IMR-90 (cell line): Measurements from ENCODE around the gene AKR7A2. TPM values are rescaled to one million over a fixed set of nuclear protein-coding genes. Genes with fewer than 3 reads are reported as not detected.

Experiments used
- ATAC-seq: fragments of 200-7000 bp; cut with Tn5 transposase; 2 replicates; pipeline ENCODE4 v1.9.1; 2020; ENCODE audit warnings: low read depth, mild to moderate bottlenecking, moderate library complexity
- BruUV-seq: library from RNA; stranded (reverse); fragments of 400-500 nt; replicated peaks from 2 replicates; lab custom pipeline; 2021; lab: Mats Ljungman, UMichigan
- CTCF ChIA-PET: fragments of 300-600 bp; formaldehyde crosslinking; extraction: SDS; loops from one replicate; lab custom pipeline; 2021; ENCODE audit warnings: antibody characterized with exemption; lab: Yijun Ruan, JAX
- POLR2A ChIA-PET: fragments of 300-600 bp; sonication (Branson Sonifier 250); formaldehyde crosslinking; loops from one replicate; lab custom pipeline; 2022; ENCODE audit warnings: antibody characterized with exemption; ENCODE audit not compliant: unreplicated experiment; lab: Charles Lee
- DNase-seq: peaks from one replicate; pipeline ENCODE4 v3.0.0; 2013
- H2AFZ ChIP-seq: replicated peaks from 2 replicates; pipeline ENCODE3; 2013; ENCODE audit warnings: low read length, mild to moderate bottlenecking; ENCODE audit not compliant: poor library complexity
- H2AK5ac ChIP-seq: 2 replicates; pipeline ENCODE4 v1.6.1; 2013; ENCODE audit warnings: low read depth, low read length, inconsistent platforms
- H2AK9ac ChIP-seq: replicated peaks from 2 replicates; pipeline ENCODE3; 2013; ENCODE audit warnings: mild to moderate bottlenecking, low read depth, low read length, moderate library complexity; ENCODE audit not compliant: poor library complexity
- H2BK120ac ChIP-seq: 2 replicates; pipeline ENCODE4 v1.6.1; 2013; ENCODE audit warnings: low read depth, low read length, inconsistent platforms
- H2BK15ac ChIP-seq: 3 replicates; pipeline ENCODE4 v1.6.1; 2013; ENCODE audit warnings: low read depth, low read length, inconsistent platforms
- H2BK20ac ChIP-seq: 2 replicates; pipeline ENCODE4 v1.6.1; 2013; ENCODE audit warnings: low read depth, mild to moderate bottlenecking, inconsistent platforms, low read length, moderate library complexity
- H2BK5ac ChIP-seq: 2 replicates; pipeline ENCODE4 v1.6.1; 2013; ENCODE audit warnings: mild to moderate bottlenecking, low read depth, low read length, inconsistent platforms; ENCODE audit not compliant: poor library complexity, severe bottlenecking
- H3K14ac ChIP-seq: replicated peaks from 2 replicates; pipeline ENCODE4 v1.6.1; 2013; ENCODE audit warnings: low read depth, low read length, inconsistent platforms
- H3K18ac ChIP-seq: 2 replicates; pipeline ENCODE4 v1.6.1; 2013; ENCODE audit warnings: low read depth, low read length, control low read depth
- H3K23ac ChIP-seq: 2 replicates; pipeline ENCODE4 v1.6.1; 2013; ENCODE audit warnings: low read depth, low read length, inconsistent platforms
- H3K27ac ChIP-seq: 2 replicates; pipeline ENCODE4 v1.5.1; 2013; ENCODE audit warnings: mild to moderate bottlenecking, control low read depth, low read length; ENCODE audit not compliant: insufficient read depth
- H3K27me3 ChIP-seq: 2 replicates; pipeline ENCODE4 v1.6.1; 2013; ENCODE audit warnings: low read length; ENCODE audit not compliant: control insufficient read depth, insufficient read depth
- H3K36me3 ChIP-seq: 2 replicates; pipeline ENCODE4 v1.6.1; 2013; ENCODE audit warnings: low read length, mixed read lengths; ENCODE audit not compliant: control insufficient read depth, insufficient read depth
- H3K4ac ChIP-seq: 2 replicates; pipeline ENCODE4 v1.6.1; 2013; ENCODE audit warnings: low read depth, low read length, inconsistent platforms
- H3K4me1 ChIP-seq: 2 replicates; pipeline ENCODE4 v1.6.1; 2013; ENCODE audit warnings: low read length, mixed read lengths; ENCODE audit not compliant: control insufficient read depth, insufficient read depth
- H3K4me2 ChIP-seq: 2 replicates; pipeline ENCODE4 v1.6.1; 2013; ENCODE audit warnings: low read depth, mild to moderate bottlenecking, control low read depth, low read length, moderate library complexity
- H3K4me3 ChIP-seq: 2 replicates; pipeline ENCODE4 v1.5.1; 2013; ENCODE audit warnings: low read depth, mild to moderate bottlenecking, control low read depth, low read length, moderate library complexity; ENCODE audit not compliant: insufficient read depth
- H3K56ac ChIP-seq: 2 replicates; pipeline ENCODE4 v1.6.1; 2013; ENCODE audit warnings: low read length, inconsistent platforms; ENCODE audit not compliant: insufficient read depth; ENCODE audit errors: extremely low read depth
- H3K79me1 ChIP-seq, 2 experiments: 2 replicates each; pipeline ENCODE4 v1.6.1; 2013; ENCODE audit warnings: low read length in 2 of 2, inconsistent platforms in 1 of 2, low read depth in 1 of 2
- H3K9ac ChIP-seq: 2 replicates; pipeline ENCODE4 v1.6.1; 2013; ENCODE audit warnings: low read depth, low read length, control low read depth
- H3K9me1 ChIP-seq: 2 replicates; pipeline ENCODE4 v1.6.1; 2013; ENCODE audit warnings: low read length, inconsistent platforms; ENCODE audit not compliant: insufficient read depth
- H3K9me3 ChIP-seq: 2 replicates; pipeline ENCODE4 v1.6.1; 2013; ENCODE audit warnings: low read length; ENCODE audit not compliant: control insufficient read depth, insufficient read depth
- H4K20me1 ChIP-seq: 2 replicates; pipeline ENCODE4 v1.6.1; 2013; ENCODE audit warnings: low read length, inconsistent platforms; ENCODE audit not compliant: insufficient read depth
- H4K5ac ChIP-seq: 2 replicates; pipeline ENCODE4 v1.6.1; 2013; ENCODE audit warnings: mild to moderate bottlenecking, low read depth, low read length, control low read depth
- H4K8ac ChIP-seq, 2 experiments: 2 replicates each; pipeline ENCODE4 v1.6.1; 2013; ENCODE audit warnings: low read depth in 2 of 2, low read length in 2 of 2, control low read depth in 1 of 2, inconsistent platforms in 1 of 2
- H4K91ac ChIP-seq: 2 replicates; pipeline ENCODE4 v1.6.1; 2013; ENCODE audit warnings: low read depth, low read length, inconsistent platforms; ENCODE audit not compliant: insufficient read depth
- BHLHE40 ChIP-seq: fragments of 150-350 bp; IDR thresholded peaks from 2 replicates; pipeline ENCODE4 v1.6.1; 2016; ENCODE audit warnings: mild to moderate bottlenecking, low read depth, low read length
- CTCF ChIP-seq: conservative IDR thresholded peaks from 2 replicates; pipeline ENCODE4 v1.5.1; 2012; ENCODE audit warnings: mild to moderate bottlenecking, low read depth, low read length, improper control_type of control experiment
- FOS ChIP-seq: fragments of 150-350 bp; IDR thresholded peaks from 2 replicates; pipeline ENCODE4 v1.6.1; 2016; ENCODE audit warnings: low read depth, low read length
- MAZ ChIP-seq: IDR thresholded peaks from 2 replicates; pipeline ENCODE4 v1.6.1; 2012; ENCODE audit warnings: low read depth, mild to moderate bottlenecking, low read length, improper control_type of control experiment, moderate library complexity, borderline replicate concordance
- NFE2L2 ChIP-seq: fragments of 150-350 bp; IDR thresholded peaks from 2 replicates; pipeline ENCODE4 v1.6.1; 2016; ENCODE audit warnings: low read depth, mild to moderate bottlenecking, low read length
- POLR2A ChIP-seq: IDR thresholded peaks from 2 replicates; pipeline ENCODE4 v1.6.1; 2012; ENCODE audit warnings: mild to moderate bottlenecking, low read depth, low read length
- RAD21 ChIP-seq: IDR thresholded peaks from 2 replicates; pipeline ENCODE4 v1.6.1; 2012; ENCODE audit warnings: low read length, improper control_type of control experiment
- RCOR1 ChIP-seq: IDR thresholded peaks from 2 replicates; pipeline ENCODE4 v1.6.1; 2012; ENCODE audit warnings: mild to moderate bottlenecking, low read length, improper control_type of control experiment; ENCODE audit not compliant: insufficient replicate concordance
- RFX5 ChIP-seq: IDR thresholded peaks from 2 replicates; pipeline ENCODE4 v1.8.0; 2012; ENCODE audit warnings: low read depth, mild to moderate bottlenecking, low read length, moderate library complexity
- WGBS, 2 experiments: methylation state at CpG; one replicate each; pipeline versions ENCODE4 v1.1.5 to v1.1.7; 2013; ENCODE audit warnings: missing lambda C conversion rate in 2 of 2; ENCODE audit not compliant: insufficient read length in 1 of 2; ENCODE audit errors: extremely low coverage in 2 of 2; 5-methylcytosine and 5-hydroxymethylcytosine counted together
- dilution Hi-C: fragments of 300-500 bp; cut with HindIII; formaldehyde crosslinking; loops from one replicate; pipeline ENCODE4 v1.14.3; 2018; ENCODE audit warnings: low sequenced_read_pairs; ENCODE audit not compliant: unreplicated experiment
- in situ Hi-C: fragments of 300-500 bp; cut with MboI; formaldehyde crosslinking; loops from 3 replicates; pipeline ENCODE4 v1.14.3; 2019; ENCODE audit warnings: low sequenced_read_pairs, inconsistent platforms, mixed read lengths
- intact Hi-C: fragments of 100-400 bp; cut with micrococcal nuclease; formaldehyde crosslinking; loops from 2 replicates; pipeline ENCODE4 v1.10.0; 2022
- polyA plus RNA-seq, 3 experiments: library from polyadenylated mRNA; depleted of rRNA; stranded (reverse); fragments of >200 nt; gene quantifications; 2 replicates each; pipeline ENCODE4 v1.2.3, GENCODE V29; 2012; ENCODE audit warnings: low replicate concordance in 1 of 3
- total RNA-seq: library from RNA; depleted of rRNA; stranded (reverse); fragments of >200 nt; gene quantifications from 2 replicates; pipeline ENCODE4 v1.2.3, GENCODE V29; 2012
- TF ChIP-seq, protein P1 (sequence below): fragments of 150-350 bp; IDR thresholded peaks from 2 replicates; pipeline ENCODE4 v1.6.1; 2016; ENCODE audit warnings: low read depth, mild to moderate bottlenecking, low read length, moderate library complexity, borderline replicate concordance

The AKR7A2 gene
- total and polyA plus RNA-seq, 2 of the 4 experiments (the other 2 are of a cell fraction) = 55.8 to 60.2 TPM

DNA sequence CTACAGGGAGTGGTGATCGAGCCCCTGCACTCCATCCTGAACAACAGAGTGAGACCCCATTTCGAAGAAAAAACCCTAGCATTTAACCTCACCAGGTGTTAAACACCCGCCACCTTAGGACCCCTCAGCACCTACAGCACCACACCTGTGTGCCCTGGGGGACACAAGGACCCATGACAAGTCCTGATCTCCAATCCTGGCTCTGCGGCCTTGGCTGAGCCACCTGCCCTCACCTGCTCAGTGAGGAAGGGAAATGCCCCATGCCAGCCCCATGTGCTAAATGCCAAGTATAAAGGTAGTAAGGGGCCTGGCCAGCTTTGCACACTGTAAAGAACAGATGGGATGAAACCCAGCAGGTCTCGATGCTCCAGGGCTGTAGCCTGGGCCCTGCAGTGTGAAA, 49.2 kb downstream of the AKR7A2 start:
- no TSS peak for BruUV-seq
- TF ChIP-seq RFX5 (no peak), FOS (no peak), POLR2A (no peak), RCOR1 (no peak), NFE2L2 (no peak), MAZ (no peak), BHLHE40 (no peak), RAD21 (no peak), CTCF (no peak)
- TF ChIP-seq, protein P1, sequence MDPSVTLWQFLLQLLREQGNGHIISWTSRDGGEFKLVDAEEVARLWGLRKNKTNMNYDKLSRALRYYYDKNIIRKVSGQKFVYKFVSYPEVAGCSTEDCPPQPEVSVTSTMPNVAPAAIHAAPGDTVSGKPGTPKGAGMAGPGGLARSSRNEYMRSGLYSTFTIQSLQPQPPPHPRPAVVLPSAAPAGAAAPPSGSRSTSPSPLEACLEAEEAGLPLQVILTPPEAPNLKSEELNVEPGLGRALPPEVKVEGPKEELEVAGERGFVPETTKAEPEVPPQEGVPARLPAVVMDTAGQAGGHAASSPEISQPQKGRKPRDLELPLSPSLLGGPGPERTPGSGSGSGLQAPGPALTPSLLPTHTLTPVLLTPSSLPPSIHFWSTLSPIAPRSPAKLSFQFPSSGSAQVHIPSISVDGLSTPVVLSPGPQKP = no peak
- H2BK5ac ChIP-seq = no peak overlapping the region
- no peak overlapping the region for H3K56ac ChIP-seq
- peaks cover 11% of the 10 kb centered on the region; the same call in 1 of the 2 replicates for H4K20me1 ChIP-seq
- no peak overlapping the region for H3K4me2 ChIP-seq
- in situ Hi-C loops (no loop called here), intact Hi-C loops (no loop called here), dilution Hi-C loops (no loop called here)
- no peak overlapping the region for H2BK120ac ChIP-seq
- ATAC-seq = no peak
- H3K9me3 ChIP-seq = no peaks in the 10 kb centered on the region
- 0 out of 4 replicates have a peak, but pooled peaks cover 0 to 4% of the 10 kb centered on the region in 2 experiments for H3K79me1 ChIP-seq
- no peak overlapping the region for H2AFZ ChIP-seq
- no peak overlapping the region for H3K4ac ChIP-seq
- H3K4me3 ChIP-seq = no peak overlapping the region
- H2BK15ac ChIP-seq = no peak overlapping the region
- no peak overlapping the region for H3K23ac ChIP-seq
- H3K9ac ChIP-seq = no peak overlapping the region
- no peaks in the 10 kb centered on the region for H3K27me3 ChIP-seq
- H3K18ac ChIP-seq = no peak overlapping the region
- no peak overlapping the region for H2AK9ac ChIP-seq
- H3K9me1 ChIP-seq = 0 out of 2 replicates have a peak, but pooled peaks cover 10% of the 10 kb centered on the region
- DNase-seq = no peak
- ChIA-PET CTCF (no interaction called here), POLR2A (no interaction called here)
- peaks cover 3% of the 10 kb centered on the region; the same call in 1 of the 2 replicates for H3K4me1 ChIP-seq
- H4K91ac ChIP-seq = no peak overlapping the region
- 100% methylated on average over 2 of the region's 5 CpGs; no CpG with 5 or more reads in 1 of the 2 experiments for WGBS, 2 experiments
- H3K36me3 ChIP-seq = peaks cover 19% of the 10 kb centered on the region
- H4K8ac ChIP-seq = no peak overlapping the region
- no peak overlapping the region for H3K27ac ChIP-seq
- H2AK5ac ChIP-seq = no peak overlapping the region
- H2BK20ac ChIP-seq = no peak overlapping the region
- no peak overlapping the region for H3K14ac ChIP-seq
- no peak overlapping the region for H4K5ac ChIP-seq
